ENCODE results near the gene OSBPL5. TPM values are rescaled to one million over a fixed set of nuclear protein-coding genes. Genes with fewer than 3 reads are reported as not detected.

OSBPL5 gene
- polyA plus RNA-seq, 2 of the 4 experiments (the other 2 are of a cell fraction) = 1.6 to 4.6 TPM

GRCh38 chr11:3163241-3163981, 1.7 kb downstream of the OSBPL5 start (continued):
- no peak for TF ChIP-seq GATA3 (IDR thresholded peaks at IDR 0.05; ENCODE audit: borderline replicate concordance)
- no peak for TF ChIP-seq EHMT2 (IDR thresholded peaks at IDR 0.05; ENCODE audit: low read depth)
- TF ChIP-seq TP53 (CRISPR knock-in tag; IDR thresholded peaks at IDR 0.05) = no peak

DNA sequence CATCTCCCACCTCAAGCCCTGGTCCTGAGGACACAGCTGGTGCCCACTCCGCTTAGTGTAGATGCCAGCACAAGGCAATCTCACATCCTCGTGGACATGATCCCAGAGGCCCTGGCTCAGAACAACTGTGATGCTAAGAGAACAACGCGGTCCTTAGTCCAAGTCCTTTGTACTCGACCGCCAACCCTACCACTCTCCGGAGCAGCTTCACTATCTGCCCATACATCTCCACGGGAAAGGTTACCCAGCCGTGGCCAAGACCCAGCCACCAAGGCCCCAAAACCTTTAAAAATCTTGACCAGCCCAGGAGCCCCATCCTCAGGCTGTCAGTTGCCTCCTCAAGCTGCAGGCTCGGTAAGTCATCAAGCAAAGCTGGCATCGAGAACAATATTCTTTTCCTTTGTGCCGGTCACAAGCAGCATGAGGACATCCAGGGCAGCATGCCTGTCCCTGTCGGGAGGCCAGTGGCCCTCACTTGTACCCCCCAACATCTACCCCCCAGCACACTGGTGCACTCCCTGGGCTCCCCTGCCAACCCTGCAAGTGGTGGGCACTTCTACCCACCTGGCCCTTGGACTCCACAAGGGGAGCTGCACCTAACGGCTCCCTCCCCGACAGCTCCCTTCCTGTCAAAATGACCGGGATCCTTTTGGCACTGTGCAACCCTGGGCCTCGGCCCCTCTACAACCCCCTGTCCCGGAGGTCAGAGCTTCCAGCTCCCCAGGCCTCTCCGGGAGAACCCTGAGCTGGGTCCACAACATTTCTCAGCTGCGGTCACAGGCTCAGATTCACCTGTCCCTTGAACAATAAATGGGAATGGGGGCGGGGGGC, 2.5 kb downstream of the OSBPL5 start:
- H3K4me2 ChIP-seq = no peak overlapping the region
- peaks cover 9% of the 10 kb centered on the region for H3K4me1 ChIP-seq
- FAIRE-seq = no peak
- DNase-seq (ENCODE audit: low read depth in 1 of 2, low spot score in 1 of 2) = no peak
- H3K4me3 ChIP-seq = no peak overlapping the region
- WGBS (ENCODE audit: missing lambda C conversion rate) = 95% methylated on average over 21 of the region's 21 CpGs
- H3K9me3 ChIP-seq = no peaks in the 10 kb centered on the region
- ChIA-PET POLR2A (no interaction called here), CTCF (interaction anchor here (0.7 to 1.3 kb wide), 7 partner anchors 14 to 232 kb away, joined by 3 read pairs; no protein-coding TSS in a partner anchor)
- no peak for ATAC-seq
- no peak for TF ChIP-seq ZC3H11A (IDR thresholded peaks at IDR 0.05)
- TF ChIP-seq HOXB13 (CRISPR knock-in tag; IDR thresholded peaks at IDR 0.05; ENCODE audit: low read depth) = no peak
- no peak for TF ChIP-seq RNF2 (IDR thresholded peaks at IDR 0.05; ENCODE audit: borderline replicate concordance, low read depth)
- TF ChIP-seq ZSCAN20 (CRISPR knock-in tag; IDR thresholded peaks at IDR 0.05) = no peak
- TF ChIP-seq FOSB (CRISPR knock-in tag; IDR thresholded peaks at IDR 0.05) = no peak
- no peak overlapping the region for H3K27ac ChIP-seq

DNA sequence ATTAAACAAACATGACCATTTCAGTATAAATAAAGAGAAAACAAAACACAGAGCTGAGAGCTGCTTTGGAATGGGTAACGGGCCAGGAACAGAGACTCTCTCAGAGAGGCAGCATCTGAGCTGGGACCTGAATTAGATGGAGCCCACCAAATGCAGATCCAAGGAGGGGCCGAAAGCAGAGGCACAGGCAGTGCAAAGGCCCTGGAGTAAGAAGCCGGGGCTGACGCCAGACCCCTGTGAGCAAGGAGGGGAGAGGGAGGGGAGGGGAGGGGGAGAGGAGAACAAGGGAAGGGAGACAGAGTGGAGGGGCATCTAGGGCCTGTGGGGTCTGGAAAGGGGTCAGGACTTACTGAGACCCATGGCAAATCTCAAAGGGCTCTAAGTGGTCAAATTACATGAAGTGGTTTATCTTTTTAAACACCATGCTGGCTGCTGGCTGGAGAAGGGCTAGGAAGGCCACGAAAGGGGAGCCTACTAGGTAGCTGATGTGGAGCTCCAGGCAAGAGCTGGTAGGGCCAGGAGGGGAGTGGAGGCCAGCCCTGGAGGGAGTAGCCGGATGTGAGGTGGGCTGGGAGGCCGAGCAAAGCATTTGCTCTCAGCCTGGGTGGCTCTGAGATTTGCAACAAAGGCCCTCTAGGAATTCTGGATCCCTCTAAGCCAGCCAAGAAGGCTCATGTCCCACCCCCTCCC, 3.2 kb downstream of the OSBPL5 start:
- no peak for FAIRE-seq
- Histone ChIP-seq H3K4me3 (no peak overlapping the region), H3K4me1 (peaks cover 9% of the 10 kb centered on the region), H3K4me2 (no peak overlapping the region), H3K9me3 (no peaks in the 10 kb centered on the region), H3K27ac (no peak overlapping the region)
- WGBS (ENCODE audit: missing lambda C conversion rate) = 94% methylated on average over 6 of the region's 7 CpGs
- no peak for DNase-seq (ENCODE audit: low read depth in 1 of 2, low spot score in 1 of 2)
- no peak for TF ChIP-seq MYC (IDR thresholded peaks at IDR 0.05; ENCODE audit: borderline replicate concordance, low read length)
- TF ChIP-seq RCOR1 (IDR thresholded peaks at IDR 0.05; ENCODE audit: low read depth, low read length) = no peak
- TF ChIP-seq, protein P1, sequence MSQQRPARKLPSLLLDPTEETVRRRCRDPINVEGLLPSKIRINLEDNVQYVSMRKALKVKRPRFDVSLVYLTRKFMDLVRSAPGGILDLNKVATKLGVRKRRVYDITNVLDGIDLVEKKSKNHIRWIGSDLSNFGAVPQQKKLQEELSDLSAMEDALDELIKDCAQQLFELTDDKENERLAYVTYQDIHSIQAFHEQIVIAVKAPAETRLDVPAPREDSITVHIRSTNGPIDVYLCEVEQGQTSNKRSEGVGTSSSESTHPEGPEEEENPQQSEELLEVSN (IDR thresholded peaks at IDR 0.05; ENCODE audit: borderline replicate concordance, low read depth) = no peak
- TF ChIP-seq TP53 (CRISPR knock-in tag; IDR thresholded peaks at IDR 0.05) = no peak
- no peak for TF ChIP-seq POLR2AphosphoS2 (conservative IDR thresholded peaks at IDR 0.05; ENCODE audit: low read length)
- no peak for TF ChIP-seq HOXB13 (CRISPR knock-in tag; IDR thresholded peaks at IDR 0.05; ENCODE audit: low read depth)
- TF ChIP-seq BHLHE40 (IDR thresholded peaks at IDR 0.05; ENCODE audit: low read depth, low read length) = no peak
- TF ChIP-seq ZNF302 (CRISPR knock-in tag; IDR thresholded peaks at IDR 0.05) = no peak
- TF ChIP-seq HDAC2 (IDR thresholded peaks at IDR 0.05) = no peak
- TF ChIP-seq JUN (IDR thresholded peaks at IDR 0.05) = no peak
- TF ChIP-seq KDM1A (IDR thresholded peaks at IDR 0.05; ENCODE audit: low read depth) = no peak
- TF ChIP-seq EP300 (IDR thresholded peaks at IDR 0.05) = no peak
- CTCF ChIA-PET = interaction anchor here (0.6 to 1.3 kb wide), 4 partner anchors 18 to 231 kb away, joined by 3 read pairs; no protein-coding TSS in a partner anchor
- POLR2A ChIA-PET = no interaction called here
- ATAC-seq = no peak

DNA sequence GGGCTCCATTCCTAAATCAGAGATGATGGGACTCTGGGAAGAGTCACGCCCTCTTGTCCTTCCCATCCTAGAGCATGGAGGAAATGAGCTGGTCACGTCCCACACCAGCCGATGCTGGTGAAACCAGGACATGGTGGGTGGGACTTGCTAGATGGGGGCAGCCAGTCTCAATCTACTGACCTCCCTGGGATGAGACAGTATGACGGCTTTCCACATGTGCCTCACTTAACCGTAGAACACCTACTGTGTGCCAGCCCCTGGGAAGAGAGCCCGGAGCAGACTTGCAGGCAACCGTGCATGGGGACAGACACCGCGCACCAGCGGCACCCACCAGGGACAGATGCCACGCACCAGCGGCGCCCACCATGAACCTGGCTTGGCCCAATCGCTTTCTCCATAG, 3.8 kb downstream of the OSBPL5 start:
- H3K4me1 ChIP-seq = peaks cover 9% of the 10 kb centered on the region
- CTCF ChIA-PET = interaction anchor here (0.6 kb wide), 1 partner anchor 77 kb away, joined by 3 read pairs; no protein-coding TSS in a partner anchor
- DNase-seq (ENCODE audit: low read depth in 1 of 2, low spot score in 1 of 2) (no peak), FAIRE-seq (no peak), ATAC-seq (no peak)
- no peak overlapping the region for H3K4me2 ChIP-seq
- POLR2A ChIA-PET = no interaction called here
- WGBS (ENCODE audit: missing lambda C conversion rate) = 89% methylated on average over 14 of the region's 14 CpGs
- no peak overlapping the region for H3K27ac ChIP-seq
- H3K4me3 ChIP-seq = no peak overlapping the region
- no peaks in the 10 kb centered on the region for H3K9me3 ChIP-seq
- TF ChIP-seq CBX2 (IDR thresholded peaks at IDR 0.05; ENCODE audit: borderline replicate concordance, low read depth) = no peak
- no peak for TF ChIP-seq FOSB (CRISPR knock-in tag; IDR thresholded peaks at IDR 0.05)
- TF ChIP-seq POLR2AphosphoS2 (conservative IDR thresholded peaks at IDR 0.05; ENCODE audit: low read length) = no peak
- TF ChIP-seq TP53 (CRISPR knock-in tag; IDR thresholded peaks at IDR 0.05) = no peak
- no peak for TF ChIP-seq CBX8 (IDR thresholded peaks at IDR 0.05)
- TF ChIP-seq, protein P2, sequence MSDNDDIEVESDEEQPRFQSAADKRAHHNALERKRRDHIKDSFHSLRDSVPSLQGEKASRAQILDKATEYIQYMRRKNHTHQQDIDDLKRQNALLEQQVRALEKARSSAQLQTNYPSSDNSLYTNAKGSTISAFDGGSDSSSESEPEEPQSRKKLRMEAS (IDR thresholded peaks at IDR 0.05) = no peak
- no peak for TF ChIP-seq KDM5A (IDR thresholded peaks at IDR 0.05)
- TF ChIP-seq CHD2 (IDR thresholded peaks at IDR 0.05; ENCODE audit: low read length, partially characterized antibody) = no peak
- no peak for TF ChIP-seq ZSCAN20 (CRISPR knock-in tag; IDR thresholded peaks at IDR 0.05)
- no peak for TF ChIP-seq ZFP36 (IDR thresholded peaks at IDR 0.05; ENCODE audit: borderline replicate concordance, partially characterized antibody)
- TF ChIP-seq REST (IDR thresholded peaks at IDR 0.05) = no peak
- no peak for TF ChIP-seq JUNB (IDR thresholded peaks at IDR 0.05)
